HCEC 1CT (cell line): ENCODE measurements around the gene LEMD2.

Experiments used
- DNase-seq: peaks from one replicate; pipeline ENCODE4 v3.0.0-alpha.2; 2017

LEMD2 gene

GRCh38 chr6:33732817-33733708 lies 55.9 kb downstream of the LEMD2 start:
- DNase-seq, result no peak

- no peak for DNase-seq
These were observed 56.5 kb downstream of the LEMD2 start for GRCh38 chr6:33732385-33732784.

- DNase-seq, result no peak
These were observed 57.1 kb downstream of the LEMD2 start for GRCh38 chr6:33731751-33732282.

- no peak for DNase-seq
These were observed 57.9 kb downstream of the LEMD2 start for GRCh38 chr6:33731035-33731434.

GRCh38 chr6:33730611-33731010 lies 58.3 kb downstream of the LEMD2 start:
- DNase-seq, result no peak

GRCh38 chr6:33729059-33729458 lies 59.9 kb downstream of the LEMD2 start:
- no peak for DNase-seq

GRCh38 chr6:33728438-33728837 lies 60.5 kb downstream of the LEMD2 start:
- no peak for DNase-seq

GRCh38 chr6:33727932-33728331 lies 61.0 kb downstream of the LEMD2 start:
- DNase-seq, result no peak

- DNase-seq, result no peak
These were observed 61.8 kb downstream of the LEMD2 start for GRCh38 chr6:33727126-33727525.

- no peak for DNase-seq
These were observed 62.2 kb downstream of the LEMD2 start for GRCh38 chr6:33726696-33727095.

GRCh38 chr6:33725891-33726673 lies 62.8 kb downstream of the LEMD2 start:
- no peak for DNase-seq

- no peak for DNase-seq
These were observed 63.7 kb downstream of the LEMD2 start for GRCh38 chr6:33725222-33725621.

- no peak for DNase-seq
These were observed 64.6 kb downstream of the LEMD2 start for GRCh38 chr6:33724102-33725023.

GRCh38 chr6:33723371-33724085 lies 65.4 kb downstream of the LEMD2 start:
- no peak for DNase-seq

- no peak for DNase-seq
These were observed 66.8 kb downstream of the LEMD2 start for GRCh38 chr6:33722103-33722623.

- no peak for DNase-seq
These were observed 67.4 kb downstream of the LEMD2 start for GRCh38 chr6:33721508-33721907.
